ENCODE data around the gene GCA. TPM values are rescaled to one million over a fixed set of nuclear protein-coding genes. Genes with fewer than 3 reads are reported as not detected.

GCA gene
- total RNA-seq, 1 donor from 2014 or later, result 92.6 TPM

DNA sequence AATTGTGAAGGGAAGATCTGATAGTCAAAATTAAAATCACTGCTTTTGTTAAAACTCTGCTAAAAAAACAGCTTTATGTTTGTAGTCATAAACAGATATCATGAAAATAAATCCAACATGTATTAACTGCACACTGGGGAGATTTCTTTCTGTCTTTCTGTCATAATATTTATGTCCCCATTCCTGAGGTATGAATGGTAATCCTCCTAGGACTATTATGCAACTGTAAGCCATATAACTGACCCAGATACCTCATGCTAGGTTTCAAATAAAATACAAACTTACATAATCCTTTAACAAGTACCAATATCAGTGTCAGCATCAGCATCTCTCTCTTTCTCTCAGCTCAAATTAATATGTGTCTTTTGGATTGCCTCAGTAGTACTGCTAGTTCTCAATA, 43.7 kb upstream of the GCA start:
- DNase-seq (ENCODE audit: low spot score, unreplicated experiment), result no peak
- H3K27ac Mint-ChIP-seq, result no peak overlapping the region
- no peaks in the 10 kb centered on the region for H3K4me1 Mint-ChIP-seq (ENCODE audit: low read depth)
- no peaks in the 10 kb centered on the region for H3K9me3 Mint-ChIP-seq (ENCODE audit: low read depth)
- TF ChIP-seq, protein P1, sequence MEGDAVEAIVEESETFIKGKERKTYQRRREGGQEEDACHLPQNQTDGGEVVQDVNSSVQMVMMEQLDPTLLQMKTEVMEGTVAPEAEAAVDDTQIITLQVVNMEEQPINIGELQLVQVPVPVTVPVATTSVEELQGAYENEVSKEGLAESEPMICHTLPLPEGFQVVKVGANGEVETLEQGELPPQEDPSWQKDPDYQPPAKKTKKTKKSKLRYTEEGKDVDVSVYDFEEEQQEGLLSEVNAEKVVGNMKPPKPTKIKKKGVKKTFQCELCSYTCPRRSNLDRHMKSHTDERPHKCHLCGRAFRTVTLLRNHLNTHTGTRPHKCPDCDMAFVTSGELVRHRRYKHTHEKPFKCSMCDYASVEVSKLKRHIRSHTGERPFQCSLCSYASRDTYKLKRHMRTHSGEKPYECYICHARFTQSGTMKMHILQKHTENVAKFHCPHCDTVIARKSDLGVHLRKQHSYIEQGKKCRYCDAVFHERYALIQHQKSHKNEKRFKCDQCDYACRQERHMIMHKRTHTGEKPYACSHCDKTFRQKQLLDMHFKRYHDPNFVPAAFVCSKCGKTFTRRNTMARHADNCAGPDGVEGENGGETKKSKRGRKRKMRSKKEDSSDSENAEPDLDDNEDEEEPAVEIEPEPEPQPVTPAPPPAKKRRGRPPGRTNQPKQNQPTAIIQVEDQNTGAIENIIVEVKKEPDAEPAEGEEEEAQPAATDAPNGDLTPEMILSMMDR (IDR thresholded peaks at IDR 0.05; ENCODE audit: unreplicated experiment), result no peak
- no peak overlapping the region for H3K4me3 Mint-ChIP-seq (ENCODE audit: low read depth)
- H3K36me3 Mint-ChIP-seq (ENCODE audit: insufficient read depth), result no peaks in the 10 kb centered on the region
- H3K27me3 Mint-ChIP-seq, result peaks cover 3% of the 10 kb centered on the region

DNA sequence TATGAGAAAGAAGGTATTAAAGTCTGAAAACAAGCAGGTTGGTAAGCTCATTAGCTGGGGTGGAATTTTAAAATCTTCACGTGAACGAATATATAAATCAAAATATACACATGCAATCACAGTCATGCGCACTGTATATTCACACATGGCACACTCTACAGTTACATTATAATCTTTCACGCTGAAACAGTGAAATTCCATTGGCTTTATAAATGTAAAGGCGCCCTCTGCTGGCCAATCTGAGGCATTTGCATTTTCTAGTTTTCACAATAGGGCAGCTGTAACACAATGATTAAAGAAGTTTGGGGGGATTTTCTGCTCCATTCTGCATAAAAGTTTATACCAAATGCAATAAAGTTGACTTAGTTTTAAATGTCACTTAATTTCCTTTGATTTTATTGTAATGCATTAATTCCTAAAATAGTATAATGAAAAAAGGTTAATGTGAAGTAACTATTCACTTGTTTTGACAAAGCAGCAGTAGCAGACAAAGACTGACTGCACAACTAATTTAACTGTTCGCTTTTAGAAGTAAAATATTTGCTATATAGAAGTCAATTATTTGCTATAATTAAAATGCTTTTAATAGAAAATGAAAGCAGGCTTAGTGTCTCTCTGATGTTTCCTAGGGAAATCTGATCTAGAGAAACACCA, 42.7 kb upstream of the GCA start:
- H3K27me3 Mint-ChIP-seq, result no peaks in the 10 kb centered on the region
- H3K27ac Mint-ChIP-seq, result no peak overlapping the region
- H3K36me3 Mint-ChIP-seq (ENCODE audit: insufficient read depth), result no peaks in the 10 kb centered on the region
- no peaks in the 10 kb centered on the region for H3K4me1 Mint-ChIP-seq (ENCODE audit: low read depth)
- TF ChIP-seq, protein P1 (IDR thresholded peaks at IDR 0.05; ENCODE audit: unreplicated experiment), result peak; percentile 91
- no peak overlapping the region for H3K4me3 Mint-ChIP-seq (ENCODE audit: low read depth)
- H3K9me3 Mint-ChIP-seq (ENCODE audit: low read depth), result no peaks in the 10 kb centered on the region
- DNase-seq (ENCODE audit: low spot score, unreplicated experiment), result no peak

DNA sequence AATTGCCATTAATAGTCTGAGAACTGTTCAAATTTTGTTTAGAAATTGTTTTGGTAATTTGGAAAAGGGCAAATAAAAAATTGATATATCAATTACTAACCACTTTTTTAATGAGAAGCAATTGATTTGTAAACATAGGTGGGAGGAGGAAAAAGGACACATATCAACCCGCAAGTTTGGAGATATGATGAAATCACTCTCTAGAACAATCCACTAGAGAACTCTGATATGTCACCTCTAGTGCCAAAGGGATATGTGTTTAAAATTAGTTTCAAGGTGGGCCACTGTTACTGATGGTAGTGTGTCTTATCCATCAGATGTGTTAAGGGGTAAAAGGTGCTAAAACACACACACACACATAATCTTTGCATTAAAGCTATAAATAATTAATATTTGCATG, 42.1 kb upstream of the GCA start:
- DNase-seq (ENCODE audit: low spot score, unreplicated experiment), result no peak
- H3K36me3 Mint-ChIP-seq (ENCODE audit: insufficient read depth), result no peaks in the 10 kb centered on the region
- H3K9me3 Mint-ChIP-seq (ENCODE audit: low read depth), result no peaks in the 10 kb centered on the region
- no peak overlapping the region for H3K27ac Mint-ChIP-seq
- H3K27me3 Mint-ChIP-seq, result no peaks in the 10 kb centered on the region
- TF ChIP-seq, protein P1 (IDR thresholded peaks at IDR 0.05; ENCODE audit: unreplicated experiment), result no peak
- H3K4me3 Mint-ChIP-seq (ENCODE audit: low read depth), result no peak overlapping the region
- no peaks in the 10 kb centered on the region for H3K4me1 Mint-ChIP-seq (ENCODE audit: low read depth)

DNA sequence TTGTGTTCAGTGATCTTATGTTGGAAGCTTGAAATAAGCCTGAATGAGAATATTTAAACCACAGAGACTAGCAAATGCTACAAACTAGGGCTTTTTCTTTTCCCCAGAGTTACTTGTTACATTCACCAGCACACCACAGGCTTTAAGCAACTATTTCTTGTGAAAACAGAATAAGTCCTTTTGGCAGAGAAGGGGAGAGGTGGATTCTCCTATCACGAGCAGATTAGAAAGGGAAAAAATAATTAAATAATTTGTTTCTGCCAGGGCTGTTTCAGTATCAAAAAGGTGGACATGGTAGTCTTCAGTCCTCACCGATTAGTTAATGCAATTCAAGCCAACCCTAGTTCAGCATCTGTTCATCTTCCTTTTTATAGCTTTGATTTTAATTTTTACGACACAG, 38.0 kb upstream of the GCA start:
- Mint-ChIP-seq H3K36me3 (ENCODE audit: insufficient read depth) (no peaks in the 10 kb centered on the region), H3K4me1 (ENCODE audit: low read depth) (no peaks in the 10 kb centered on the region), H3K27ac (no peak overlapping the region), H3K4me3 (ENCODE audit: low read depth) (no peak overlapping the region), H3K9me3 (ENCODE audit: low read depth) (no peaks in the 10 kb centered on the region), H3K27me3 (no peaks in the 10 kb centered on the region)
- TF ChIP-seq, protein P1 (IDR thresholded peaks at IDR 0.05; ENCODE audit: unreplicated experiment), result no peak
- no peak for DNase-seq (ENCODE audit: low spot score, unreplicated experiment)

DNA sequence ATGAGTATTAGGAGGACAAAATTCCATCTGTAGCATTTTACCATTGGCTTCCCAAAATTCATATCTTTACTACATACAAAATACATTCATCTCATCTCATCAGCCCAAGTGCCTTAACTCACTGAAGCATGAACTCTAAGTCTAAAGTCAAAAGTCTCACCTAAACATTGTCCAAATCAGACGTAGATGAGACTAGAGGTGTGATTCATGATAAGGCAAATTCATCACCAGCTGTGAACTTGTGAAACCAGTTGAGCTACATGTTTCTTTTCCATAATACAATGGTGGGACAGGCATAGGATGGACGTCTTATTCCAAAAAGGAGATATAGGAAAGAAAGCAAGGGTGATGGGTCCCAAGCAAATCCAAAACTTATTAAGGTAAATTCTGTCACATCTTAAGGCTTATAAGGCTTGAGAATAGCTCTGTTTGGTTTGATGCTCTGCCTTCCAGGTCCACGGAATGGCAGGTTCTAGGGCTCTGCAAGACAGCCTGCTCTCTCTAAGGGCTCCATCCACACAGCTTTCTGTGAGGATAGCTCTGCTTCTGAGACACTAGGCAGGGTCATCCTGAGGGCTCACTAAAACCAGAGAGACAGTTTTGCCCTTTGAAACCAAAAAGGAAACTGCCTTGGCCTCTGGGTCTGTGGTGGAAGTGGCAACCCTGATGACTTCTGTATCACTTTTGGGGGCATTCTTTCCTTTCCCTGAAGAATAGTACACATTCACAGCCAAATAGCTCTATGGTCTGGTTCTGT, 35.0 kb upstream of the GCA start:
- Mint-ChIP-seq H3K4me1 (ENCODE audit: low read depth) (no peaks in the 10 kb centered on the region), H3K36me3 (ENCODE audit: insufficient read depth) (no peaks in the 10 kb centered on the region), H3K27ac (no peak overlapping the region), H3K9me3 (ENCODE audit: low read depth) (no peaks in the 10 kb centered on the region), H3K27me3 (no peaks in the 10 kb centered on the region), H3K4me3 (ENCODE audit: low read depth) (no peak overlapping the region)
- TF ChIP-seq, protein P1 (IDR thresholded peaks at IDR 0.05; ENCODE audit: unreplicated experiment), result no peak
- DNase-seq (ENCODE audit: low spot score, unreplicated experiment), result no peak

Measured in progenitor cell of endocrine pancreas (in vitro differentiated cells).